ENCODE results near the gene AOPEP.

AOPEP gene

DNA sequence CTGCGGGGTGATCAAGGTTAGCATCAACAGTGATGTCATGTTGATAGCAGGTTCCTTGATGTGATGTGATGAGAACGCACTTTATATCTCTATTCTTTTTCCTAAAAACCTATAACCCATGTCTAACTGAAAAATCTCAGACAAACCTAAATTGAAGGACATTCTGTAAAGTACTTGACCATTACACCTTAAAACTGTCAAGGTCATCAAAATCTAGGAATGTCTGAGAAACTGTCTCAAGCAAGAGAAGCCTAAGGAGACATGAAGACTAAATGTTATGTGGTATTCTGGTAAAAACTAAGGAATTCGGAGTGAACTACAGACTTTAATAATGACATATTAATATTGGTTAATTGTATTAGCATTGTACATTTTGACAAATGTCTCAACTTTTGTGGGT, 170.0 kb downstream of the AOPEP start:
- H3K27me3 ChIP-seq (replicated peaks; ENCODE audit: insufficient read depth, low read length) = no peaks in the 10 kb centered on the region
- no peaks in the 10 kb centered on the region for H3K9me3 ChIP-seq (replicated peaks; ENCODE audit: insufficient read depth, low read length)
- no peaks in the 10 kb centered on the region for H3F3A ChIP-seq (ENCODE audit: insufficient read depth, low read length)
- H2AFZ ChIP-seq (ENCODE audit: low read length) = no peak overlapping the region
- TF ChIP-seq, protein P1, sequence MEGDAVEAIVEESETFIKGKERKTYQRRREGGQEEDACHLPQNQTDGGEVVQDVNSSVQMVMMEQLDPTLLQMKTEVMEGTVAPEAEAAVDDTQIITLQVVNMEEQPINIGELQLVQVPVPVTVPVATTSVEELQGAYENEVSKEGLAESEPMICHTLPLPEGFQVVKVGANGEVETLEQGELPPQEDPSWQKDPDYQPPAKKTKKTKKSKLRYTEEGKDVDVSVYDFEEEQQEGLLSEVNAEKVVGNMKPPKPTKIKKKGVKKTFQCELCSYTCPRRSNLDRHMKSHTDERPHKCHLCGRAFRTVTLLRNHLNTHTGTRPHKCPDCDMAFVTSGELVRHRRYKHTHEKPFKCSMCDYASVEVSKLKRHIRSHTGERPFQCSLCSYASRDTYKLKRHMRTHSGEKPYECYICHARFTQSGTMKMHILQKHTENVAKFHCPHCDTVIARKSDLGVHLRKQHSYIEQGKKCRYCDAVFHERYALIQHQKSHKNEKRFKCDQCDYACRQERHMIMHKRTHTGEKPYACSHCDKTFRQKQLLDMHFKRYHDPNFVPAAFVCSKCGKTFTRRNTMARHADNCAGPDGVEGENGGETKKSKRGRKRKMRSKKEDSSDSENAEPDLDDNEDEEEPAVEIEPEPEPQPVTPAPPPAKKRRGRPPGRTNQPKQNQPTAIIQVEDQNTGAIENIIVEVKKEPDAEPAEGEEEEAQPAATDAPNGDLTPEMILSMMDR (IDR thresholded peaks at IDR 0.05; ENCODE audit: low read length) = no peak
- TF ChIP-seq EZH2phosphoT487 (IDR thresholded peaks at IDR 0.05; ENCODE audit: low read length) (no peak), EZH2 (optimal IDR thresholded peaks at IDR 0.05; ENCODE audit: low read depth, low read length) (no peak)
- no peaks in the 10 kb centered on the region for H3K9me2 ChIP-seq (replicated peaks; ENCODE audit: insufficient read depth, low read length)
- H3K79me2 ChIP-seq (ENCODE audit: low read length) = no peaks in the 10 kb centered on the region
- no peak overlapping the region for H3K4me2 ChIP-seq (ENCODE audit: low read depth, low read length)
- no peaks in the 10 kb centered on the region for H3K4me1 ChIP-seq (ENCODE audit: low read length)
- H4K20me1 ChIP-seq (ENCODE audit: insufficient read depth, low read length) = no peaks in the 10 kb centered on the region
- H3K36me3 ChIP-seq (replicated peaks; ENCODE audit: insufficient read depth, low read length) = no peaks in the 10 kb centered on the region
- H3K9ac ChIP-seq (ENCODE audit: low read length) = no peak overlapping the region
- no peak overlapping the region for H3K27ac ChIP-seq (ENCODE audit: low read length)
- DNase-seq = no peak
- no peak overlapping the region for H3K4me3 ChIP-seq (ENCODE audit: low read length)

DNA sequence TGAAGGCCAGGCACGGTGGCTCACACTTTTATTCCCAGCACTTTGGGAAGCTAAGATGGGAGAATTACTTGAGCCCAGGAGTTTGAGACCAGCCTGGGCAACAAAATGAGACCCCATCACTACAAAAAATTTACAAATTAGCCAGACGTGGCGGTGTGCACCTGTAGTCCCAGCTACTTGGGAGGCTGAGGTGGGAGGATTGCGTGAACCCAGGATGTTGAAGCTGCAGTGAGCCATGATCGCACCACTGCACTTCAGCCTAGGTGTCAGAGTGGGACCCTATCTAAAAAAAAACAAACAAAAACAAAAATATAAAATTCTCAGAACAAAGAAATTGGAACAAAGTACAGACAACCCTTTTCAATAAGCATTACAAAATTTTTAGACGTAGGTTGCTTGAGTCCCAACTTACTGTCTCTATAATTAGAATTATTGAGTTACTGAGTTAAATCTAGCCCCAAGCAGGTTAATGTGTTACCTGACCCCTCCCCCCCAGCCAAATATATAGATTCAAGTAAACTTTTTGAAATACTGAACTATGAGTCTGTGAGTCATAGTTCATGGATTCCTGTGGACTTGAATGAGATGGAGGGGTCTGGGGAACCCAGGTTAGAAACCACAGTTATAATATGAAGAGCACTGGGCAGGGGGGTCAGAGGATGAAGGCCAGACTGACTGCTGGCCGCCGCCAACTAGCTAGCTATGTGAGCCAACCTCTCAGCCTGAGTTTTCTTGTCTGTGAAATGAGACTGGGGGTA, 173.1 kb downstream of the AOPEP start:
- Histone ChIP-seq H4K20me1 (ENCODE audit: insufficient read depth, low read length) (no peaks in the 10 kb centered on the region), H2AFZ (ENCODE audit: low read length) (no peak overlapping the region), H3K4me1 (ENCODE audit: low read length) (no peaks in the 10 kb centered on the region), H3K4me3 (ENCODE audit: low read length) (no peak overlapping the region), H3K9me2 (replicated peaks; ENCODE audit: insufficient read depth, low read length) (no peaks in the 10 kb centered on the region), H3K4me2 (ENCODE audit: low read depth, low read length) (no peak overlapping the region), H3K27ac (ENCODE audit: low read length) (no peak overlapping the region), H3F3A (ENCODE audit: insufficient read depth, low read length) (no peaks in the 10 kb centered on the region), H3K9me3 (replicated peaks; ENCODE audit: insufficient read depth, low read length) (no peaks in the 10 kb centered on the region), H3K9ac (ENCODE audit: low read length) (no peak overlapping the region), H3K36me3 (replicated peaks; ENCODE audit: insufficient read depth, low read length) (no peaks in the 10 kb centered on the region), H3K79me2 (ENCODE audit: low read length) (no peaks in the 10 kb centered on the region), H3K27me3 (replicated peaks; ENCODE audit: insufficient read depth, low read length) (no peaks in the 10 kb centered on the region)
- TF ChIP-seq EZH2phosphoT487 (IDR thresholded peaks at IDR 0.05; ENCODE audit: low read length) (no peak), EZH2 (optimal IDR thresholded peaks at IDR 0.05; ENCODE audit: low read depth, low read length) (no peak)
- TF ChIP-seq, protein P1 (IDR thresholded peaks at IDR 0.05; ENCODE audit: low read length) = no peak
- no peak for DNase-seq

DNA sequence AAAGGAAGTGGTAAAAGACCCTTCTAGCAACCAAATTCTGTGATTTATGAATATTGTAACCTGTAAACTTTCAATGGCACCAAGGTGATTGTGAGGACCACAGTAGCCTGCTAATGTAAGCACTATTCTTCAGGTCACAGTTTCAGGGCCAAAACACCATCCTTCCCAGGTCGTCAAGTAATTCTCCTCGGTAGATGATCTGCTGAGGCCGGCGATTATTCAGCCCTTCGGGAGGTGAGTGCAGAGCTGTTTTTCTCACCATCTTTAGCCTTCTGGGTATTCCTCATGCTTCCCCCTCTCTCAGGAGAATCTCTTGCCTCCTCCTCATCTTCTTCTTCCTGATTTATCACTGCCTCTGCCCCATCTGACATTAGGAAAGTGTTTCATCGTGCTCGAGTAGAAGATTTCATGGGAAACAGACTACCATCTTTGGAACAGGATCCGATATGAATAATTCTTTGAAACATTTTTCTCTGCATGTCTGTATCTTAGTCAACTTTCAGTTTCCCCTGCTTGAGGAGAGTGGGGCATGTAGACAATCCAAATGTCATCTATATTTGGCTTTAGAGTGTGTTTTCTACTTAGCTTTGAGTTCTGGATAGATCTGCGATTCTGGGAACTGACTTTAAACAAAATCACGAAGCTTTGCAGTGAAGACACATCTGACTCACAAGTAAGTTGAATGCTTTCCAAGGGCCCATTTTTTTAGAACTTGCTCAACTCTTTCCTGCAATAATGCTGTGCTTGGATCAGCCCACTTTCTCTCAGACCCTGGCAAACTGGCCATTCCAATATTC, 173.9 kb downstream of the AOPEP start:
- Histone ChIP-seq H3F3A (ENCODE audit: insufficient read depth, low read length) (no peaks in the 10 kb centered on the region), H3K79me2 (ENCODE audit: low read length) (no peaks in the 10 kb centered on the region), H3K9me3 (replicated peaks; ENCODE audit: insufficient read depth, low read length) (no peaks in the 10 kb centered on the region), H3K27me3 (replicated peaks; ENCODE audit: insufficient read depth, low read length) (no peaks in the 10 kb centered on the region), H2AFZ (ENCODE audit: low read length) (no peak overlapping the region), H3K36me3 (replicated peaks; ENCODE audit: insufficient read depth, low read length) (no peaks in the 10 kb centered on the region), H3K4me2 (ENCODE audit: low read depth, low read length) (no peak overlapping the region), H3K9me2 (replicated peaks; ENCODE audit: insufficient read depth, low read length) (no peaks in the 10 kb centered on the region), H3K9ac (ENCODE audit: low read length) (no peak overlapping the region), H3K4me3 (ENCODE audit: low read length) (no peak overlapping the region), H3K27ac (ENCODE audit: low read length) (no peak overlapping the region), H4K20me1 (ENCODE audit: insufficient read depth, low read length) (no peaks in the 10 kb centered on the region), H3K4me1 (ENCODE audit: low read length) (no peaks in the 10 kb centered on the region)
- no peak for TF ChIP-seq EZH2 (optimal IDR thresholded peaks at IDR 0.05; ENCODE audit: low read depth, low read length)
- TF ChIP-seq EZH2phosphoT487 (IDR thresholded peaks at IDR 0.05; ENCODE audit: low read length) = no peak
- TF ChIP-seq, protein P1 (IDR thresholded peaks at IDR 0.05; ENCODE audit: low read length) = no peak
- DNase-seq = no peak

All from MM.1S (cell line).